Measurements from ENCODE around the gene OR7G1.
"Not testable (repeated sequence)": the region's sequence is repeated elsewhere in the genome, so short reads cannot be mapped to it uniquely, and the experiment has no call there.

Gene OR7G1

DNA sequence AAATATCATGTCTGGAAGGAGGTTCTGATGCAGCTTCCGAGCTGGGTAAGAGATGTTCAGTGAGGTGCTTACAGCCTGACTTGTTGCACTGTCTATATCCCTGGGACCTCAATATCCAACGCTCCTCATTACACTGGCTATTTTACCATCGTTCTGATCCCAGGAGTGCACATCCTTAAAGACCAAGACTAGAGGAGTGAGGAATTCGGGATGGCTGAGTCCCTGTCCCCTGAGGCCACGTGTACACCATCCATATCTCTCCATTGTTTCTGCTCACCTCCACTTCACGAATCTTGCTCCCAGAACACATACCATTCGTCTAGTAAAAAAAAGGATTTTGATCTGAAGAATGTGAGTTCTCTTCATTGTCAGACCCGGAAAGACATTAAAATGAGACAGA is 8.2 kb downstream of the OR7G1 start, which contains the start of gene OR7G2:
OR7G2 (minus strand) TSS at position 101 of the 400 bp plus-strand sequence. CDS start 4,232 bp downstream, outside the sequence.
- H3K4me3 ChIP-seq (ENCODE audit: low read depth, low read length), result no peak within 1 kb of the TSS
- DNase-seq (ENCODE audit: low read depth), result no peak
- TF ChIP-seq, protein P1, sequence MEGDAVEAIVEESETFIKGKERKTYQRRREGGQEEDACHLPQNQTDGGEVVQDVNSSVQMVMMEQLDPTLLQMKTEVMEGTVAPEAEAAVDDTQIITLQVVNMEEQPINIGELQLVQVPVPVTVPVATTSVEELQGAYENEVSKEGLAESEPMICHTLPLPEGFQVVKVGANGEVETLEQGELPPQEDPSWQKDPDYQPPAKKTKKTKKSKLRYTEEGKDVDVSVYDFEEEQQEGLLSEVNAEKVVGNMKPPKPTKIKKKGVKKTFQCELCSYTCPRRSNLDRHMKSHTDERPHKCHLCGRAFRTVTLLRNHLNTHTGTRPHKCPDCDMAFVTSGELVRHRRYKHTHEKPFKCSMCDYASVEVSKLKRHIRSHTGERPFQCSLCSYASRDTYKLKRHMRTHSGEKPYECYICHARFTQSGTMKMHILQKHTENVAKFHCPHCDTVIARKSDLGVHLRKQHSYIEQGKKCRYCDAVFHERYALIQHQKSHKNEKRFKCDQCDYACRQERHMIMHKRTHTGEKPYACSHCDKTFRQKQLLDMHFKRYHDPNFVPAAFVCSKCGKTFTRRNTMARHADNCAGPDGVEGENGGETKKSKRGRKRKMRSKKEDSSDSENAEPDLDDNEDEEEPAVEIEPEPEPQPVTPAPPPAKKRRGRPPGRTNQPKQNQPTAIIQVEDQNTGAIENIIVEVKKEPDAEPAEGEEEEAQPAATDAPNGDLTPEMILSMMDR (IDR thresholded peaks at IDR 0.05; ENCODE audit: insufficient read depth, low read depth, low read length, missing control alignments), result no peak

GRCh38 chr19:9086761-9087160 is 28.8 kb downstream of the OR7G1 start, which contains the start of gene OR1M1:
OR1M1 (plus strand) TSS chr19:9087061; CDS start chr19:9093245, 6,184 bp downstream.
- TF ChIP-seq, protein P1 (IDR thresholded peaks at IDR 0.05; ENCODE audit: insufficient read depth, low read depth, low read length, missing control alignments), result no peak
- DNase-seq (ENCODE audit: low read depth), result no peak
- H3K4me3 ChIP-seq (ENCODE audit: low read depth, low read length), result no peak within 1 kb of the TSS

DNA sequence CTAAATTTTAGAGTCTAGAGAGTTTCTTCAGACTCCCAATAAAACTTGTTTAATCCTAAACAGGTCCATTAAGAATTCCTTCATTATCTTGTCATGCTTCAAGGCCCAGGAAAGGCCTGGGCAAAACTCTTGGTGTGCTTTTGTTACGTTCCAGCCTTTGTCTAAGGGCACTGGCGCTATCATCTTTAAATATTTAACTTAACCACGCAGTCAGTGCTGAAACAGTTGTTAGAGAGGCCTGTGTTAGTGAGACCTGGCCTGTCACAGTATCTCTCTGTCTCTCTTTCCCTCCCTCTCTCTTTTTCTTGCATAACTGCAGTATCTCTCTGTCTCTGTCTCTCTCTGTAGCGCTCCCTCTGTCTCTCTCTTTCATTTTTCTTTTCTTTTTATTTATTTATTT is 36.9 kb downstream of the OR7G1 start:
- TF ChIP-seq, protein P1 (IDR thresholded peaks at IDR 0.05; ENCODE audit: insufficient read depth, low read depth, low read length, missing control alignments), result no peak

DNA sequence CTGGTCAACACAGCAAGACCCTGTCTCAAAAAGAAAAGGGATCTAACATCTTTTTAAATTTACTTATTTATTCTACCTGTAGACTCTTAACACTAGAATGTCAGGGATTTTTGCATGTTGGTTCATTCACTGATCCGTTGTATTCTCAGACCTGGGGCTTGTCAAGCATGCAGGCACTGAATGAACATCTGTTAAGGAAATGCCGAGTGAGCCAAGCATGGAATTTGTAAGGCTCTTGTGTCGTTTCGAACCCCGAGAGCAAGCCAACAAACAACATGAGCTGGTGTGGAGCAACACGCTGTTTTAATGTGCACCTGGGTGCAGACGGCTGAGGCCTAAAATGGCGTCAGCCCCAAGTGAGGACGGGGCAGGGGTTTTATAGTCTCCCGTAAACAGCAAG is 38.7 kb downstream of the OR7G1 start:
- DNase-seq (ENCODE audit: low read depth), result no peak
- TF ChIP-seq, protein P1 (IDR thresholded peaks at IDR 0.05; ENCODE audit: insufficient read depth, low read depth, low read length, missing control alignments), result no peak
- H3K4me3 ChIP-seq (ENCODE audit: low read depth, low read length), result no peak overlapping the region

More for the DNA sequence above, 36.9 kb downstream of the OR7G1 start:
- H3K4me3 ChIP-seq (ENCODE audit: low read depth, low read length), result no peak overlapping the region
- no peak for DNase-seq (ENCODE audit: low read depth)

- no peak for DNase-seq (ENCODE audit: low read depth)
- TF ChIP-seq, protein P1 (IDR thresholded peaks at IDR 0.05; ENCODE audit: insufficient read depth, low read depth, low read length, missing control alignments), result no peak
- H3K4me3 ChIP-seq (ENCODE audit: low read depth, low read length), result no peak overlapping the region
These were observed 40.3 kb downstream of the OR7G1 start for GRCh38 chr19:9075064-9075949.

- TF ChIP-seq, protein P1 (IDR thresholded peaks at IDR 0.05; ENCODE audit: insufficient read depth, low read depth, low read length, missing control alignments), result no peak
- H3K4me3 ChIP-seq (ENCODE audit: low read depth, low read length), result no peak overlapping the region
- DNase-seq (ENCODE audit: low read depth), result no peak
These were observed 41.8 kb downstream of the OR7G1 start for GRCh38 chr19:9073806-9074205.

- DNase-seq (ENCODE audit: low read depth); H3K4me3 ChIP-seq (ENCODE audit: low read depth, low read length): not testable (repeated sequence)
These were observed 43.8 kb downstream of the OR7G1 start for GRCh38 chr19:9071720-9072119.

All from GM12865 (cell line).